HCT116 (cell line): ENCODE measurements around the gene MITD1. TPM values are rescaled to one million over a fixed set of nuclear protein-coding genes. Genes with fewer than 3 reads are reported as not detected.
"Not testable (repeated sequence)": the region's sequence is repeated elsewhere in the genome, so short reads cannot be mapped to it uniquely, and the experiment has no call there.

Experiments
- ATAC-seq: fragments of 200-7000 bp; cut with Tn5 transposase; 2 replicates; pipeline ENCODE4 v1.9.1; 2020; ENCODE audit warnings: mild to moderate bottlenecking, moderate library complexity
- BruUV-seq: library from RNA; stranded (reverse); fragments of 400-500 nt; replicated peaks from 2 replicates; lab custom pipeline; 2021; lab: Mats Ljungman, UMichigan
- CTCF ChIA-PET: fragments of 300-600 bp; sonication (Branson Sonifier 250); formaldehyde crosslinking; loops from one replicate; lab custom pipeline; 2021; ENCODE audit warnings: antibody characterized with exemption; lab: Charles Lee
- POLR2A ChIA-PET: fragments of 300-600, 350-600 bp; sonication (Branson Sonifier 250); formaldehyde crosslinking; loops from one replicate; lab custom pipeline; 2021; ENCODE audit warnings: antibody characterized with exemption; lab: Charles Lee
- RAD21 ChIA-PET, 2 experiments: fragments of 300-600 bp; sonication (Branson Sonifier 250); formaldehyde crosslinking; loops; one replicate each; lab custom pipeline; 2023; ENCODE audit warnings: low total read pairs in 2 of 2; ENCODE audit not compliant: uncharacterized antibody in 2 of 2, unreplicated experiment in 2 of 2, low non-redundant PET in 1 of 2; lab: Charles Lee
- DNase-seq: peaks from one replicate; pipeline ENCODE4 v3.0.0-alpha.2; 2010; ENCODE audit warnings: low read depth, low spot score
- H2AFZ ChIP-seq: fragments of 200-600 bp; shearing (Covaris generic), sonication (generic); 2 replicates; pipeline ENCODE4 v1.6.1; 2017; ENCODE audit warnings: low read depth, mixed run types, mixed read lengths, antibody characterized with exemption, low read length; ENCODE audit not compliant: poor library complexity, severe bottlenecking
- H3K27ac ChIP-seq: 2 replicates; pipeline ENCODE4 v1.5.1; 2012; ENCODE audit warnings: low read depth, low read length
- H3K27me3 ChIP-seq: fragments of 200-600 bp; sonication (generic); 2 replicates; pipeline ENCODE4 v1.6.1; 2016; ENCODE audit warnings: mixed run types, low read length, mixed read lengths; ENCODE audit not compliant: insufficient read depth
- H3K36me3 ChIP-seq, 2 experiments: fragments of 200-500 bp in 1 of 2; fragments of 200-600 bp in 1 of 2; sonication (Bioruptor generic) in 1 of 2; sonication (generic) in 1 of 2; 2 replicates each; pipeline versions ENCODE4 v1.5.1 to v1.6.1; 2014 to 2016; ENCODE audit warnings: low read length in 2 of 2, inconsistent platforms in 1 of 2, mixed read lengths in 1 of 2, mixed run types in 1 of 2; ENCODE audit not compliant: insufficient read depth in 2 of 2, control insufficient read depth in 1 of 2
- H3K4me1 ChIP-seq, 2 experiments: fragments of 200-600 bp in 1 of 2; sonication (generic) in 1 of 2; 2 replicates each; pipeline versions ENCODE4 v1.5.1 to v1.6.1; 2012 to 2017; ENCODE audit warnings: low read length in 2 of 2, inconsistent platforms in 1 of 2, mild to moderate bottlenecking in 1 of 2, mixed read lengths in 1 of 2, mixed run types in 1 of 2, moderate library complexity in 1 of 2; ENCODE audit not compliant: insufficient read depth in 2 of 2, control insufficient read depth in 1 of 2
- H3K4me2 ChIP-seq: fragments of 200-600 bp; sonication (generic); 2 replicates; pipeline ENCODE4 v1.6.1; 2017; ENCODE audit warnings: mixed run types, low read length, mixed read lengths
- H3K4me3 ChIP-seq, 2 experiments: fragments of 200-600 bp in 1 of 2; sonication (generic) in 1 of 2; replicated peaks in 1 of 2; 2 replicates each; pipeline ENCODE4 v1.5.1; 2011 to 2016; ENCODE audit warnings: low read length in 2 of 2, control low read depth in 1 of 2, low read depth in 1 of 2, mild to moderate bottlenecking in 1 of 2, mixed read lengths in 1 of 2, mixed run types in 1 of 2
- H3K79me2 ChIP-seq: fragments of 200-600 bp; sonication (generic); 2 replicates; pipeline ENCODE4 v1.6.1; 2017; ENCODE audit warnings: mild to moderate bottlenecking, mixed run types, low read length, moderate library complexity, mixed read lengths; ENCODE audit not compliant: insufficient read depth
- H3K9ac ChIP-seq: fragments of 200-600 bp; sonication (generic); 2 replicates; pipeline ENCODE4 v1.6.1; 2016; ENCODE audit warnings: low read length, mixed read lengths
- H3K9me2 ChIP-seq: fragments of 200-600 bp; sonication (generic), shearing (Covaris generic); 2 replicates; pipeline ENCODE4 v1.6.1; 2017; ENCODE audit warnings: mixed run types, mild to moderate bottlenecking, moderate library complexity; ENCODE audit not compliant: insufficient read depth
- H3K9me3 ChIP-seq, 2 experiments: fragments of 200-500 bp in 1 of 2; fragments of 200-600 bp in 1 of 2; sonication (Bioruptor generic) in 1 of 2; sonication (generic) in 1 of 2; 2 replicates each; pipeline ENCODE4 v1.6.1; 2014 to 2017; ENCODE audit warnings: low read length in 2 of 2, mixed read lengths in 2 of 2, inconsistent platforms in 1 of 2, low read depth in 1 of 2, mild to moderate bottlenecking in 1 of 2, mixed run types in 1 of 2, moderate library complexity in 1 of 2; ENCODE audit not compliant: control insufficient read depth in 1 of 2, insufficient read depth in 1 of 2
- H4K20me1 ChIP-seq: fragments of 200-600 bp; sonication (generic), shearing (Covaris generic); 2 replicates; pipeline ENCODE4 v1.6.1; 2017; ENCODE audit warnings: mixed run types, mild to moderate bottlenecking, moderate library complexity; ENCODE audit not compliant: insufficient read depth
- EZH2phosphoT487 ChIP-seq: fragments of 200-600 bp; IDR thresholded peaks from 2 replicates; pipeline ENCODE4 v1.6.1; 2018; ENCODE audit warnings: antibody characterized with exemption, borderline replicate concordance
- SRF ChIP-seq: IDR thresholded peaks from 2 replicates; pipeline ENCODE4 v1.6.1; 2012; ENCODE audit warnings: low read depth
- ZNF274 ChIP-seq: fragments of 200-500 bp; sonication (Bioruptor generic); IDR thresholded peaks from 2 replicates; pipeline ENCODE4 v1.6.1; 2014; ENCODE audit warnings: mild to moderate bottlenecking, low read depth, low read length, inconsistent platforms
- intact Hi-C: fragments of 100-400 bp; cut with micrococcal nuclease; formaldehyde crosslinking; loops from 2 replicates; pipeline ENCODE4 v1.10.0; 2022
- total RNA-seq: library from RNA; stranded (reverse); gene quantifications from one replicate; pipeline ENCODE4 v1.2.1, GENCODE V29; 2021; ENCODE audit not compliant: unreplicated experiment
- TF ChIP-seq, protein P1 (sequence below), 3 experiments: fragments of 200-600 bp in 1 of 3; sonication (generic) in 1 of 3; IDR thresholded peaks in 2 of 3; conservative IDR thresholded peaks in 1 of 3; 2 replicates each; pipeline ENCODE4 v1.5.1; 2012 to 2017; ENCODE audit warnings: low read depth in 2 of 3, low read length in 2 of 3, antibody characterized with exemption in 1 of 3, borderline replicate concordance in 1 of 3, control low read depth in 1 of 3, mild to moderate bottlenecking in 1 of 3, mixed read lengths in 1 of 3, mixed run types in 1 of 3, moderate library complexity in 1 of 3; ENCODE audit not compliant: insufficient read depth in 1 of 3

The MITD1 gene
- total RNA-seq, 1 experiment from 2014 or later: 20.7 TPM

DNA sequence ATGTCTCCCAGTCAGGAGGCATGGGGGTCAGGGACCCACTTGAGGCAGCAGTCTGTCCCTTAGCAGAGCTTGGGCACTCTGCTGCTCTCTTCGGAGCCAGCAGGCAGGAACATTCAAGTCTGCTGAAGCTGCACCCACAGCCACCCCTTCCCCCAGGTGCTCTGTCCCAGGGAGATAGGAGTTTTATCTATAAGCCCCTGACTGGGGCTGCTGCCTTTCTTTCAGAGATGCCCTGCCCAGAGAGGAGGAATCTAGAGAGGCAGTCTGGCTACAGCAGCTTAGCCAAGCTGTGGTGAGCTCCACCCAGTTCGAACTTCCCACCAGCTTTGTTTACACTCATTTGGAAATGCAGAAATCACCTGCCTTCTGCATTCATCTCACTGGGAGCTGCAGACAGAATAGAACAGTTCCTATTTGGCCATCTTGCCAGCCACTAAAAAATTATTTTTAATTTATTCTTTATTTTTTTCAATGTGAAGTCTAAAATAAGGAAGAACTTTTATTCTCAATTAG, 45.8 kb downstream of the MITD1 start:
- ATAC-seq, BruUV-seq, RAD21 ChIA-PET, H4K20me1 ChIP-seq, H3K36me3 ChIP-seq, H3K9ac ChIP-seq, H3K4me2 ChIP-seq, H3K9me2 ChIP-seq, H3K27me3 ChIP-seq, CTCF ChIA-PET, H3K79me2 ChIP-seq, H2AFZ ChIP-seq, DNase-seq, H3K4me3 ChIP-seq, H3K9me3 ChIP-seq, H3K27ac ChIP-seq, intact Hi-C loops, POLR2A ChIA-PET: not testable (repeated sequence)
- peaks cover 1 to 13% of the 10 kb centered on the region in 2 experiments; a peak in 3 of 4 replicates for H3K4me1 ChIP-seq

DNA sequence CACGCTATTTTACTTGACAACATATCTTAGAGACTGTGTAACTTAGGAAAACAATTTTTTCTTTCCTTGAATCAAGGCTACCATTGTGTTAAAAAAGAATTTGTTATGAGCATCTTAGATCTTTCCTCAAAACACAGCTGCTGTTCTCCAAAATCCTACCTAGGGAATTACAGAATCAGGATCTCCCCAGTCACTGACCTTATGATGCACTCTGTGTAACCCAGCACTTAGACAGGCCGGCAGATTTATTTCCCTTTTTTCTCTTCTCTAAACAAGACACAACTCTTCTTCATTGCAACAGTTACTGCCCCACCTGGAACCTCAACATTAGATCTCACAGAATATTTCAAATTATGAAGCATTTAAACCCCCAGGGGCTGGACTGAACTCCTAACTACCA, 52.9 kb downstream of the MITD1 start:
- POLR2A ChIA-PET: no interaction called here

More for the DNA sequence above, 52.9 kb downstream of the MITD1 start:
- H3K9me3 ChIP-seq: 0 out of 4 replicates have a peak, but pooled peaks cover 0 to 5% of the 10 kb centered on the region in 2 experiments
- H3K4me3 ChIP-seq: no peak overlapping the region
- no peaks in the 10 kb centered on the region for H3K4me1 ChIP-seq
- ChIA-PET CTCF (no interaction called here), RAD21 (no interaction called here)
- no peaks in the 10 kb centered on the region for H4K20me1 ChIP-seq
- H2AFZ ChIP-seq: no peak overlapping the region
- BruUV-seq: no TSS peak
- DNase-seq (no peak), ATAC-seq (no peak)
- no peaks in the 10 kb centered on the region for H3K9me2 ChIP-seq
- H3K79me2 ChIP-seq: no peaks in the 10 kb centered on the region
- H3K27ac ChIP-seq: no peak overlapping the region
- peaks cover 0 to 2% of the 10 kb centered on the region in 2 experiments; a peak in 2 of 4 replicates for H3K36me3 ChIP-seq
- H3K27me3 ChIP-seq: no peaks in the 10 kb centered on the region
- H3K9ac ChIP-seq: no peak overlapping the region
- no peak for TF ChIP-seq EZH2phosphoT487
- TF ChIP-seq, protein P1, sequence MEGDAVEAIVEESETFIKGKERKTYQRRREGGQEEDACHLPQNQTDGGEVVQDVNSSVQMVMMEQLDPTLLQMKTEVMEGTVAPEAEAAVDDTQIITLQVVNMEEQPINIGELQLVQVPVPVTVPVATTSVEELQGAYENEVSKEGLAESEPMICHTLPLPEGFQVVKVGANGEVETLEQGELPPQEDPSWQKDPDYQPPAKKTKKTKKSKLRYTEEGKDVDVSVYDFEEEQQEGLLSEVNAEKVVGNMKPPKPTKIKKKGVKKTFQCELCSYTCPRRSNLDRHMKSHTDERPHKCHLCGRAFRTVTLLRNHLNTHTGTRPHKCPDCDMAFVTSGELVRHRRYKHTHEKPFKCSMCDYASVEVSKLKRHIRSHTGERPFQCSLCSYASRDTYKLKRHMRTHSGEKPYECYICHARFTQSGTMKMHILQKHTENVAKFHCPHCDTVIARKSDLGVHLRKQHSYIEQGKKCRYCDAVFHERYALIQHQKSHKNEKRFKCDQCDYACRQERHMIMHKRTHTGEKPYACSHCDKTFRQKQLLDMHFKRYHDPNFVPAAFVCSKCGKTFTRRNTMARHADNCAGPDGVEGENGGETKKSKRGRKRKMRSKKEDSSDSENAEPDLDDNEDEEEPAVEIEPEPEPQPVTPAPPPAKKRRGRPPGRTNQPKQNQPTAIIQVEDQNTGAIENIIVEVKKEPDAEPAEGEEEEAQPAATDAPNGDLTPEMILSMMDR (IDR thresholded peaks at IDR 0.05 in 2 of 3, conservative IDR thresholded peaks at IDR 0.05 in 1 of 3; ENCODE audit: borderline replicate concordance in 1 of 3, insufficient read depth in 1 of 3, low read depth in 2 of 3, low read length in 2 of 3): no peak
- TF ChIP-seq ZNF274: no peak
- TF ChIP-seq SRF: no peak
- intact Hi-C loops: no loop called here
- H3K4me2 ChIP-seq: no peak overlapping the region

Other genes with a start within 250 kb of the MITD1 start
- gene CRACDL, start 244.8 kb downstream of the MITD1 start, total RNA-seq: 1.1 TPM
- gene C2orf15, start 39.4 kb downstream of the MITD1 start, total RNA-seq: 1.9 TPM
- gene TSGA10, start 26.1 kb downstream of the MITD1 start, total RNA-seq: 6.6 TPM
- 8.5 TPM for gene LIPT1, start 26.1 kb downstream of the MITD1 start, total RNA-seq
- 38.1 TPM for gene MRPL30, start 126 bp upstream of the MITD1 start, total RNA-seq
- 0.27 TPM for gene LYG2, start 74.6 kb upstream of the MITD1 start, total RNA-seq
- 3.8 TPM for gene LYG1, start 120.1 kb upstream of the MITD1 start, total RNA-seq
- 18.3 TPM for gene TXNDC9, start 155.3 kb upstream of the MITD1 start, total RNA-seq
- 65.9 TPM for gene EIF5B, start 156.3 kb upstream of the MITD1 start, total RNA-seq